ENCODE measurements around the gene SLC1A4. TPM values are rescaled to one million over a fixed set of nuclear protein-coding genes. Genes with fewer than 3 reads are reported as not detected.

The SLC1A4 gene
- total and polyA plus RNA-seq, 10 of the 15 experiments (the other 5 are each of a cell fraction or from before 2014, with no cell fraction given): 10.8 to 43.2 (median 27.7) TPM

- Histone ChIP-seq H4K20me1 (ENCODE audit: control insufficient read depth, insufficient read depth) (no peaks in the 10 kb centered on the region), H3K27me3 (replicated peaks in 1 of 2; ENCODE audit: control insufficient read depth in 2 of 2, insufficient read depth in 2 of 2, low read length in 1 of 2) (no peaks in the 10 kb centered on the region), H2AFZ (ENCODE audit: control insufficient read depth, low read depth, low read length) (no peak overlapping the region), H3K9ac (ENCODE audit: control insufficient read depth, insufficient read depth, low read length) (0 out of 2 replicates have a peak overlapping the region, but pooled peaks have one; percentile 55), H3K9me3 (replicated peaks; ENCODE audit: control insufficient read depth, insufficient read depth, low read length) (peaks cover 5% of the 10 kb centered on the region; the same call in 2 of the 3 replicates), H3K36me3 (ENCODE audit: control insufficient read depth in 2 of 2, insufficient read depth in 2 of 2, low read length in 1 of 2) (no peaks in the 10 kb centered on the region), H3K27ac (ENCODE audit: control insufficient read depth, insufficient read depth) (no peak overlapping the region), H3K4me2 (ENCODE audit: control insufficient read depth, insufficient read depth) (peak overlapping the region; percentile 100), H3K79me2 (ENCODE audit: control insufficient read depth, insufficient read depth, low read length) (peaks cover 4% of the 10 kb centered on the region), H3K4me3 (peak overlapping the region; percentile 62), H3K4me1 (ENCODE audit: control insufficient read depth, insufficient read depth, low read length) (peaks cover 47% of the 10 kb centered on the region)
- ATAC-seq: no peak
- no TSS peak for BruUV-seq (replicated peaks)
- DNase-seq (ENCODE audit: low read depth, low spot score): no peak
- WGBS (ENCODE audit: insufficient coverage, insufficient replicate concordance, low lambda C conversion rate, missing lambda C conversion rate): 83% methylated on average over 4 of the region's 4 CpGs
- CTCF ChIA-PET: interaction anchor here (1.1 to 4.5 kb wide), 15 partner anchors 8 to 724 kb away, joined by 3 to 46 read pairs (median 4); no protein-coding TSS in a partner anchor
- in situ Hi-C loops (cut with MboI) (no loop called here), intact Hi-C loops (cut with micrococcal nuclease; ENCODE audit: unreplicated experiment) (no loop called here)
- TF ChIP-seq IRF5 (IDR thresholded peaks at IDR 0.05; ENCODE audit: borderline replicate concordance) (no peak), ESRRA (IDR thresholded peaks at IDR 0.05; ENCODE audit: low read length) (no peak), TCF7 (IDR thresholded peaks at IDR 0.05; ENCODE audit: borderline replicate concordance) (no peak), ATF3 (IDR thresholded peaks at IDR 0.05; ENCODE audit: borderline replicate concordance, extremely low read depth, low read depth, low read length) (no peak), CUX1 (IDR thresholded peaks at IDR 0.05; ENCODE audit: insufficient replicate concordance, low read depth, low read length) (no peak), GATAD2B (conservative IDR thresholded peaks at IDR 0.05; ENCODE audit: low read depth) (no peak), NFIC (IDR thresholded peaks at IDR 0.05; ENCODE audit: low read depth, low read length) (no peak), MYC (IDR thresholded peaks at IDR 0.05; ENCODE audit: insufficient read depth, insufficient read length, insufficient replicate concordance, low read length, severe bottlenecking) (no peak), BRCA1 (IDR thresholded peaks at IDR 0.05; ENCODE audit: low read depth, low read length) (no peak)
- POLR2A ChIA-PET: interaction anchor here (1.0 to 3.8 kb wide), 12 partner anchors 10 to 602 kb away, joined by 3 to 18 read pairs (median 5); partner anchors contain the start of genes ACTR2 and RAB1A
- SMC1A ChIA-PET (ENCODE audit: uncharacterized antibody, unreplicated experiment): interaction anchor here (1.0 to 5.5 kb wide), 15 partner anchors 8 to 353 kb away, joined by 3 to 36 read pairs (median 6); no protein-coding TSS in a partner anchor
- FAIRE-seq: no peak
- RAD21 ChIA-PET (ENCODE audit: unreplicated experiment): interaction anchor here (0.8 to 5.5 kb wide), 20 partner anchors 10 to 724 kb away, joined by 3 to 58 read pairs (median 4); partner anchors contain the start of gene RAB1A
Observed at GRCh38 chr2:65054749-65055421, 65.7 kb downstream of the SLC1A4 start.

Measured in GM12878 (cell line).